ENCODE results near the gene AGA.

Gene AGA

DNA sequence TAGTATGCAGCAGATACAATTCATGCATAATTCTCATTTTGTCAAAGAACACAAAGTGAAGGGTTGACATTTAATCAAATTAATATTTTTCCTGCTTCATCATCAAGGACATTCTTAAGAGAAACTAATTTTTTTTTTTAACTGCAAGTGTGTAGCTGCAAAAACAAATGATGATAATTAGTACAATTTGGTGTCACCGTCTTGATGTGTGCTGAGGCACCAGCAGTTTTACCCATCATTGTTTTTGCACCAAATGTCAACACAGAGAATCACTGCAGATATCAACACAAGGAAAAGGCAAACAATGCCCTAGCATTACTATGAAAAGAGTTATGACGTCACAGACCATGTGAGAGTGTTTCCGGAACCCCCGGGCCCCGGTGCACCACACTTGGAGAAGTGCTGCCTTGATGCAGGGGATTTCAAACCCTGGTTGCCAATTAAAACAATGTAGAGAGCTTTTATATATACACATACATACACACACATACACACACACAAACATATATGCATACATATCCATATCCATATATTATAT, 55.9 kb downstream of the AGA start:
- Histone ChIP-seq H3K9ac (ENCODE audit: low read length) (no peak overlapping the region), H3K36me3 (replicated peaks; ENCODE audit: insufficient read depth, low read length) (no peaks in the 10 kb centered on the region), H3K4me2 (ENCODE audit: low read depth, low read length) (no peak overlapping the region), H3K79me2 (ENCODE audit: low read length) (no peaks in the 10 kb centered on the region), H2AFZ (ENCODE audit: low read length) (no peak overlapping the region), H3K9me3 (replicated peaks; ENCODE audit: insufficient read depth, low read length) (no peaks in the 10 kb centered on the region), H3K4me1 (ENCODE audit: low read length) (no peaks in the 10 kb centered on the region), H3K27me3 (replicated peaks; ENCODE audit: insufficient read depth, low read length) (no peaks in the 10 kb centered on the region), H3K4me3 (ENCODE audit: low read length) (no peak overlapping the region), H3F3A (ENCODE audit: insufficient read depth, low read length) (no peaks in the 10 kb centered on the region), H3K9me2 (replicated peaks; ENCODE audit: insufficient read depth, low read length) (no peaks in the 10 kb centered on the region), H3K27ac (ENCODE audit: low read length) (no peak overlapping the region), H4K20me1 (ENCODE audit: insufficient read depth, low read length) (no peaks in the 10 kb centered on the region)
- TF ChIP-seq EZH2 (optimal IDR thresholded peaks at IDR 0.05; ENCODE audit: low read depth, low read length) (no peak), EZH2phosphoT487 (IDR thresholded peaks at IDR 0.05; ENCODE audit: low read length) (no peak)
- TF ChIP-seq, protein P1, sequence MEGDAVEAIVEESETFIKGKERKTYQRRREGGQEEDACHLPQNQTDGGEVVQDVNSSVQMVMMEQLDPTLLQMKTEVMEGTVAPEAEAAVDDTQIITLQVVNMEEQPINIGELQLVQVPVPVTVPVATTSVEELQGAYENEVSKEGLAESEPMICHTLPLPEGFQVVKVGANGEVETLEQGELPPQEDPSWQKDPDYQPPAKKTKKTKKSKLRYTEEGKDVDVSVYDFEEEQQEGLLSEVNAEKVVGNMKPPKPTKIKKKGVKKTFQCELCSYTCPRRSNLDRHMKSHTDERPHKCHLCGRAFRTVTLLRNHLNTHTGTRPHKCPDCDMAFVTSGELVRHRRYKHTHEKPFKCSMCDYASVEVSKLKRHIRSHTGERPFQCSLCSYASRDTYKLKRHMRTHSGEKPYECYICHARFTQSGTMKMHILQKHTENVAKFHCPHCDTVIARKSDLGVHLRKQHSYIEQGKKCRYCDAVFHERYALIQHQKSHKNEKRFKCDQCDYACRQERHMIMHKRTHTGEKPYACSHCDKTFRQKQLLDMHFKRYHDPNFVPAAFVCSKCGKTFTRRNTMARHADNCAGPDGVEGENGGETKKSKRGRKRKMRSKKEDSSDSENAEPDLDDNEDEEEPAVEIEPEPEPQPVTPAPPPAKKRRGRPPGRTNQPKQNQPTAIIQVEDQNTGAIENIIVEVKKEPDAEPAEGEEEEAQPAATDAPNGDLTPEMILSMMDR (IDR thresholded peaks at IDR 0.05; ENCODE audit: low read length): no peak
- DNase-seq: no peak

DNA sequence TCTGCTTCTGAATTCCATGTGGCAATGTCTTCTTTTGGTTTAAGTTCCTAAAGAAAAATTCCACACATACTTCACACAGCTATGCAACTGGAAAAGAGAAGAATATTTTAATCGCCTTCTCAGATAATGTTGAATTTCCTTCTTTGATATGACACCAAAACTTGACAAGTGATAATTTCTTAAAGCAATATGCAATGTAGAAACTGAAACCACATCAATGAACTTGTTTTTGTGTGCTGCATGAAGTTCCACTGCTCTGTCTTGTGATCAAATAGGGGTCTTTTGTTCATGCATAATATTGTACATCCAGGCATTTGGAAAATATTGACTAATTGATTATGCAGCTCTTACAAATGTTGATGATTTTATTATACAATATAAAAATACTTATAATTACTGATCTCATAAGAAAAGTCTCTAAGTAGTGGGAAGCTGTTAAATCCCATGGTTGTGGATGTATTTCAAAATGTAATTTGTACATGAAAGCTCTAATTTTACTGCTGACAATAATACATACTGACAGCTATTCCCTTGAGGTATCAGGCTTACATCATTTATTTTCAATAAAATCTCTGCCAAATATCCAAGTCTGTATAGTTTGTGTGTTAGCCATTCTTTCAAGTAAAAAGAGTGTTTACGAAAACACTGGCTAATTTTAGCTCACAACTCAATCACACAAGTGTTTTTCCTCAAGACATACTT, 56.5 kb downstream of the AGA start:
- Histone ChIP-seq H3K27ac (ENCODE audit: low read length) (no peak overlapping the region), H3F3A (ENCODE audit: insufficient read depth, low read length) (no peaks in the 10 kb centered on the region), H3K27me3 (replicated peaks; ENCODE audit: insufficient read depth, low read length) (no peaks in the 10 kb centered on the region), H3K4me1 (ENCODE audit: low read length) (no peaks in the 10 kb centered on the region), H4K20me1 (ENCODE audit: insufficient read depth, low read length) (no peaks in the 10 kb centered on the region), H3K4me2 (ENCODE audit: low read depth, low read length) (no peak overlapping the region), H3K4me3 (ENCODE audit: low read length) (no peak overlapping the region), H3K36me3 (replicated peaks; ENCODE audit: insufficient read depth, low read length) (no peaks in the 10 kb centered on the region), H3K9me2 (replicated peaks; ENCODE audit: insufficient read depth, low read length) (no peaks in the 10 kb centered on the region), H3K9me3 (replicated peaks; ENCODE audit: insufficient read depth, low read length) (no peaks in the 10 kb centered on the region), H2AFZ (ENCODE audit: low read length) (no peak overlapping the region), H3K9ac (ENCODE audit: low read length) (no peak overlapping the region), H3K79me2 (ENCODE audit: low read length) (no peaks in the 10 kb centered on the region)
- TF ChIP-seq, protein P1 (IDR thresholded peaks at IDR 0.05; ENCODE audit: low read length): no peak
- TF ChIP-seq EZH2phosphoT487 (IDR thresholded peaks at IDR 0.05; ENCODE audit: low read length): no peak
- no peak for TF ChIP-seq EZH2 (optimal IDR thresholded peaks at IDR 0.05; ENCODE audit: low read depth, low read length)
- no peak for DNase-seq

DNA sequence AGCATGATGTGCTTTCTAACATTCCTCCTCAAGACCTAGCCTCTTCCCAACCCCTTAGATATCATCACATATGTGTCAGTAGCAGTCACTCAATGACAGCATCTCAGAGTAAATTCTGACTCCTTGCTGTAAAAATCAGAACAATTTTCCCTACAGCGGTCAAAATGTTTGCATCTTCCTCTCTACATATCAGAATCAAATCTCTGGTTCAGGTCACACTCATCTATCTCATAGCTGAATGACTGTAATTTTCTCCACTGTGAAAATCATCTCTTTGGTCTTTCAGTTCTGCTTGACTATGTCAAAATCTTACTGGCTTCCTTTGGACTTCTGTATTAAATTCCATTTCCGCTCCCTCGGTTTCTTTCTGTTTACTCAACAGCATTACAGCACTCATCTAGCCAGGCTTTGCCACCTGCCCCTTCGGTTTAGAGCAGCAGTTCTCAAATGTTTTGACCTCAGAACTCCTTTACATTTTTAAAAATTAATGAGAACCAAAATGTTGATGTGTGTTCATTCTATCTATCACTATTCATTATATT, 57.3 kb downstream of the AGA start:
- H3K9me2 ChIP-seq (replicated peaks; ENCODE audit: insufficient read depth, low read length): no peaks in the 10 kb centered on the region
- no peak for TF ChIP-seq EZH2phosphoT487 (IDR thresholded peaks at IDR 0.05; ENCODE audit: low read length)
- no peak for TF ChIP-seq EZH2 (optimal IDR thresholded peaks at IDR 0.05; ENCODE audit: low read depth, low read length)
- TF ChIP-seq, protein P1 (IDR thresholded peaks at IDR 0.05; ENCODE audit: low read length): no peak

More for the DNA sequence above, 57.3 kb downstream of the AGA start:
- Histone ChIP-seq H3K27ac (ENCODE audit: low read length) (no peak overlapping the region), H4K20me1 (ENCODE audit: insufficient read depth, low read length) (no peaks in the 10 kb centered on the region), H3K9ac (ENCODE audit: low read length) (no peak overlapping the region), H3K9me3 (replicated peaks; ENCODE audit: insufficient read depth, low read length) (no peaks in the 10 kb centered on the region), H3K79me2 (ENCODE audit: low read length) (no peaks in the 10 kb centered on the region), H3K4me1 (ENCODE audit: low read length) (no peaks in the 10 kb centered on the region), H3K4me2 (ENCODE audit: low read depth, low read length) (no peak overlapping the region), H3K27me3 (replicated peaks; ENCODE audit: insufficient read depth, low read length) (no peaks in the 10 kb centered on the region), H2AFZ (ENCODE audit: low read length) (no peak overlapping the region), H3F3A (ENCODE audit: insufficient read depth, low read length) (no peaks in the 10 kb centered on the region), H3K36me3 (replicated peaks; ENCODE audit: insufficient read depth, low read length) (no peaks in the 10 kb centered on the region), H3K4me3 (ENCODE audit: low read length) (no peak overlapping the region)
- no peak for DNase-seq
